Panc1 (cell line): ENCODE data around the gene CDC6.

ENCODE experiments used
- POLR2AphosphoS5 ChIP-seq: IDR thresholded peaks from 2 replicates; pipeline ENCODE4 v1.6.1; 2012; ENCODE audit warnings: mild to moderate bottlenecking, low read depth, low read length, moderate library complexity
- SIN3A ChIP-seq: IDR thresholded peaks from 2 replicates; pipeline ENCODE4 v1.6.1; 2012; ENCODE audit warnings: low read depth, mild to moderate bottlenecking, low read length, moderate library complexity, borderline replicate concordance; ENCODE audit not compliant: insufficient read depth
- TF ChIP-seq, protein P1 (sequence below): fragments of 450-650 bp; IDR thresholded peaks from 2 replicates; pipeline ENCODE4 v1.5.1; 2017; ENCODE audit warnings: mild to moderate bottlenecking
- TF ChIP-seq, protein P2 (sequence below), 2 experiments: IDR thresholded peaks; 2 replicates each; pipeline ENCODE4 v1.6.1; 2011 to 2012; ENCODE audit warnings: low read depth in 2 of 2, control low read depth in 1 of 2, low read length in 1 of 2, mild to moderate bottlenecking in 1 of 2, moderate library complexity in 1 of 2; ENCODE audit not compliant: insufficient read depth in 1 of 2

DNA sequence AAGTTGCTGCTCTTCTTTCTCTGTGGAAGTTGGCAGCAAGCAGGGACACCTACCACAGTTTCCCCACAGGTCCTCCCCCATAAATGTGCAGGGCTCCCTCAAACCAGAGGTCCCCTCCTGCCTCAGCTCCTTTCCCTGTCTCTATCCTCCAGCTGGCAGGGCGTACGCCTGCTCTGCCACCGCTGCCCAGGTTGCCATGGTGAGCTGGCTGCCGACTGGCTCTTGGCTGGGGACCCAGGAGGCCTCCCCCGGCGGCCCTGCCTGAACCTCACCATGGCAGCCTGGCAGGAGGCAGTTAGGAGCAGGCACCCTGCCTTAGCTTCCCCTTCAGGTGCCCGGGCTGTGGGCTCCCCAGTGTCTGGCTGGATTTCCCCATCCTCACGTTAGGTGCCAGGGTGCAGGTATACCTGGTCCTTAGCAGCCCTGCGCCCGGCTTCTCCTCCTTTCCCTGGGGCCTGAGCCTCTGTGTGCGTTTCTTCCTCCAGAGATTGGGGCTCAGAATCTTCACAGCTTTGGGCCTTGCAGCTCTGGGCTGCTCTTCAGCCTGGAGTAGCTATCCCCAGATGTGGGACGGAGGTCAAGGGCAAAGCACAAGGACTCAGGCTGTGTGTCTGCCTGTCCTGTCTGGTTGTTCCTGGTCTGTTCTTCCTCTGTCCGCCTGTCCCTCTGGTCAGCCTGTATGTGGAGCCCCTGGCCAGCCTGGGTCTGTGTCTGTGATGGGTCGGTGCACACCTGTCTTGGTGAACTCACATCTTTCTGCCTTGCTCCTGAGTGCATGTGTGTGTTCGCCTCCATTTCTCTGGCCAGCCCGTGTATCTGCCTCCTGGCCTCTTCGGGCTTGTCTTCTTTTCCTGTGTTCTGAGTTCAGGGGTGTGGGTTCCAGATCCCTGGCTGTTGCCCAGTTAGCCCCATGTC, 61.1 kb downstream of the CDC6 start:
- TF ChIP-seq, protein P1, sequence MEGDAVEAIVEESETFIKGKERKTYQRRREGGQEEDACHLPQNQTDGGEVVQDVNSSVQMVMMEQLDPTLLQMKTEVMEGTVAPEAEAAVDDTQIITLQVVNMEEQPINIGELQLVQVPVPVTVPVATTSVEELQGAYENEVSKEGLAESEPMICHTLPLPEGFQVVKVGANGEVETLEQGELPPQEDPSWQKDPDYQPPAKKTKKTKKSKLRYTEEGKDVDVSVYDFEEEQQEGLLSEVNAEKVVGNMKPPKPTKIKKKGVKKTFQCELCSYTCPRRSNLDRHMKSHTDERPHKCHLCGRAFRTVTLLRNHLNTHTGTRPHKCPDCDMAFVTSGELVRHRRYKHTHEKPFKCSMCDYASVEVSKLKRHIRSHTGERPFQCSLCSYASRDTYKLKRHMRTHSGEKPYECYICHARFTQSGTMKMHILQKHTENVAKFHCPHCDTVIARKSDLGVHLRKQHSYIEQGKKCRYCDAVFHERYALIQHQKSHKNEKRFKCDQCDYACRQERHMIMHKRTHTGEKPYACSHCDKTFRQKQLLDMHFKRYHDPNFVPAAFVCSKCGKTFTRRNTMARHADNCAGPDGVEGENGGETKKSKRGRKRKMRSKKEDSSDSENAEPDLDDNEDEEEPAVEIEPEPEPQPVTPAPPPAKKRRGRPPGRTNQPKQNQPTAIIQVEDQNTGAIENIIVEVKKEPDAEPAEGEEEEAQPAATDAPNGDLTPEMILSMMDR: no peak
- TF ChIP-seq POLR2AphosphoS5 (no peak), SIN3A (no peak)
- TF ChIP-seq, protein P2, sequence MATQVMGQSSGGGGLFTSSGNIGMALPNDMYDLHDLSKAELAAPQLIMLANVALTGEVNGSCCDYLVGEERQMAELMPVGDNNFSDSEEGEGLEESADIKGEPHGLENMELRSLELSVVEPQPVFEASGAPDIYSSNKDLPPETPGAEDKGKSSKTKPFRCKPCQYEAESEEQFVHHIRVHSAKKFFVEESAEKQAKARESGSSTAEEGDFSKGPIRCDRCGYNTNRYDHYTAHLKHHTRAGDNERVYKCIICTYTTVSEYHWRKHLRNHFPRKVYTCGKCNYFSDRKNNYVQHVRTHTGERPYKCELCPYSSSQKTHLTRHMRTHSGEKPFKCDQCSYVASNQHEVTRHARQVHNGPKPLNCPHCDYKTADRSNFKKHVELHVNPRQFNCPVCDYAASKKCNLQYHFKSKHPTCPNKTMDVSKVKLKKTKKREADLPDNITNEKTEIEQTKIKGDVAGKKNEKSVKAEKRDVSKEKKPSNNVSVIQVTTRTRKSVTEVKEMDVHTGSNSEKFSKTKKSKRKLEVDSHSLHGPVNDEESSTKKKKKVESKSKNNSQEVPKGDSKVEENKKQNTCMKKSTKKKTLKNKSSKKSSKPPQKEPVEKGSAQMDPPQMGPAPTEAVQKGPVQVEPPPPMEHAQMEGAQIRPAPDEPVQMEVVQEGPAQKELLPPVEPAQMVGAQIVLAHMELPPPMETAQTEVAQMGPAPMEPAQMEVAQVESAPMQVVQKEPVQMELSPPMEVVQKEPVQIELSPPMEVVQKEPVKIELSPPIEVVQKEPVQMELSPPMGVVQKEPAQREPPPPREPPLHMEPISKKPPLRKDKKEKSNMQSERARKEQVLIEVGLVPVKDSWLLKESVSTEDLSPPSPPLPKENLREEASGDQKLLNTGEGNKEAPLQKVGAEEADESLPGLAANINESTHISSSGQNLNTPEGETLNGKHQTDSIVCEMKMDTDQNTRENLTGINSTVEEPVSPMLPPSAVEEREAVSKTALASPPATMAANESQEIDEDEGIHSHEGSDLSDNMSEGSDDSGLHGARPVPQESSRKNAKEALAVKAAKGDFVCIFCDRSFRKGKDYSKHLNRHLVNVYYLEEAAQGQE (IDR thresholded peaks at IDR 0.05; ENCODE audit: insufficient read depth in 1 of 2, low read depth in 2 of 2, low read length in 1 of 2): no peak
